ENCODE data around the gene PIK3CD.

The PIK3CD gene

GRCh38 chr1:9766759-9767442, 115.4 kb downstream of the PIK3CD start:
- DNase-seq (ENCODE audit: low read depth in 1 of 2, low spot score in 1 of 2) = no peak

- DNase-seq (ENCODE audit: low read depth in 1 of 2, low spot score in 1 of 2) = no peak
Measured at GRCh38 chr1:9767964-9768668, 116.6 kb downstream of the PIK3CD start.

- DNase-seq (ENCODE audit: low read depth in 1 of 2, low spot score in 1 of 2) = no peak
Measured at GRCh38 chr1:9768983-9769382, 117.5 kb downstream of the PIK3CD start.

- no peak for DNase-seq (ENCODE audit: low read depth in 1 of 2, low spot score in 1 of 2)
Measured at GRCh38 chr1:9770298-9770697, 118.8 kb downstream of the PIK3CD start.

- no peak for DNase-seq (ENCODE audit: low read depth in 1 of 2, low spot score in 1 of 2)
Measured at GRCh38 chr1:9774712-9775679, 123.5 kb downstream of the PIK3CD start.

- no peak for DNase-seq (ENCODE audit: low read depth in 1 of 2, low spot score in 1 of 2)
Measured at GRCh38 chr1:9776685-9777084, 125.2 kb downstream of the PIK3CD start.
